Gastroesophageal sphincter (tissue), 4 donors: Measurements from ENCODE around the gene CDC5L. TPM values are rescaled to one million over a fixed set of nuclear protein-coding genes. Genes with fewer than 3 reads are reported as not detected.

Source experiments
- ATAC-seq: fragments of 150-250 bp; one replicate; pipeline ENCODE4 v1.9.1; 2016; ENCODE audit warnings: mild to moderate bottlenecking, moderate library complexity
- H3K27ac ChIP-seq, 4 donors: fragments of 200-600 bp; sonication (generic) in 3 of 4; 1 replicate in 3 of 4; 2 replicates in 1 of 4; pipeline ENCODE4 v1.5.1; 2016 to 2019
- H3K27me3 ChIP-seq: fragments of 200-600 bp; sonication (generic); one replicate; pipeline ENCODE4 v1.5.1; 2019
- H3K36me3 ChIP-seq, 2 donors: fragments of 200-600 bp; sonication (generic); one replicate each; pipeline ENCODE4 v1.5.1; 2019; ENCODE audit warnings: control low read depth in 1 of 2
- H3K4me1 ChIP-seq, 3 donors: fragments of 200-600 bp; sonication (generic); 1 replicate in 2 of 3; 2 replicates in 1 of 3; pipeline ENCODE4 v1.5.1; 2016 to 2019; ENCODE audit warnings: control low read depth in 2 of 3
- H3K4me3 ChIP-seq, 2 donors: fragments of 200-600 bp; sonication (generic); one replicate each; pipeline ENCODE4 v1.5.1; 2019; ENCODE audit warnings: mild to moderate bottlenecking in 1 of 2, moderate library complexity in 1 of 2
- H3K9me3 ChIP-seq, 3 donors: fragments of 200-600 bp; sonication (generic); one replicate each; pipeline ENCODE4 v1.5.1; 2017 to 2019; ENCODE audit warnings: control low read depth in 2 of 3
- CTCF ChIP-seq, 4 experiments: fragments of 200-600 bp in 2 of 4; fragments of 450-650 bp in 2 of 4; sonication (generic) in 1 of 4; IDR thresholded peaks; one replicate each; pipeline ENCODE4 v1.5.1; 2017 to 2019; ENCODE audit warnings: antibody characterized with exemption in 4 of 4, mild to moderate bottlenecking in 2 of 4, moderate library complexity in 2 of 4
- EP300 ChIP-seq: sonication (generic); formaldehyde crosslinking; IDR thresholded peaks from one replicate; pipeline ENCODE4 v1.6.1; 2017; ENCODE audit warnings: antibody characterized with exemption, mild to moderate bottlenecking
- POLR2A ChIP-seq, 2 donors: fragments of 450-650 bp; IDR thresholded peaks; one replicate each; pipeline ENCODE4 v1.6.1; 2017; ENCODE audit warnings: antibody characterized with exemption in 2 of 2, mild to moderate bottlenecking in 2 of 2, moderate library complexity in 1 of 2
- POLR2AphosphoS5 ChIP-seq: sonication (generic); formaldehyde crosslinking; IDR thresholded peaks from one replicate; pipeline ENCODE4 v1.6.1; 2017; ENCODE audit warnings: antibody characterized with exemption
- WGBS, 2 donors: methylation state at CpG; one replicate each; pipeline ENCODE4 v1.1.5; 2018; ENCODE audit warnings: low coverage in 1 of 2; 5-methylcytosine and 5-hydroxymethylcytosine counted together
- total RNA-seq, 4 donors: library from RNA; depleted of rRNA; stranded (reverse); fragments of >200 nt; gene quantifications; one replicate each; pipeline ENCODE4 v1.1.0, GENCODE V29; 2016

Gene CDC5L
- total RNA-seq, 4 donors from 2014 or later, result 23.3 to 32.1 (median 28.5) TPM

- no peak overlapping the region for H3K27ac ChIP-seq
- ATAC-seq, result no peak
- no peaks in the 10 kb centered on the region for H3K4me1 ChIP-seq
- H3K4me3 ChIP-seq, result no peak overlapping the region
- 67 to 80% methylated on average over 1 of the region's 1 CpG for whole genome bisulfite sequencing, 2 donors
- no peaks in the 10 kb centered on the region for H3K36me3 ChIP-seq
- TF ChIP-seq POLR2AphosphoS5, result no peak
- TF ChIP-seq POLR2A (IDR thresholded peaks at IDR 0.05), result no peak
- no peaks in the 10 kb centered on the region for H3K9me3 ChIP-seq
- H3K27me3 ChIP-seq, result no peaks in the 10 kb centered on the region
Measured at GRCh38 chr6:44356487-44356886, 31.0 kb upstream of the CDC5L start.

GRCh38 chr6:44359973-44360372, 27.5 kb upstream of the CDC5L start:
- no peaks in the 10 kb centered on the region for H3K4me1 ChIP-seq
- TF ChIP-seq POLR2A (IDR thresholded peaks at IDR 0.05) (no peak), EP300 (no peak)
- H3K9me3 ChIP-seq, result no peaks in the 10 kb centered on the region
- H3K36me3 ChIP-seq, result no peaks in the 10 kb centered on the region
- H3K27me3 ChIP-seq, result peaks cover 3% of the 10 kb centered on the region
- H3K27ac ChIP-seq, result no peak overlapping the region
- WGBS, 2 donors, result 68 to 91% methylated on average over 2 to 3 of the region's 3 CpGs
- no peak for ATAC-seq
- H3K4me3 ChIP-seq, result no peak overlapping the region

- ATAC-seq, result no peak
- Histone ChIP-seq H3K9me3 (no peaks in the 10 kb centered on the region), H3K27me3 (peaks cover 3% of the 10 kb centered on the region), H3K27ac (no peak overlapping the region), H3K36me3 (no peaks in the 10 kb centered on the region), H3K4me1 (no peaks in the 10 kb centered on the region), H3K4me3 (no peak overlapping the region)
- 67 to 74% methylated on average over 4 to 6 of the region's 6 CpGs for WGBS, 2 donors
- TF ChIP-seq CTCF (IDR thresholded peaks at IDR 0.05) (no peak), EP300 (no peak), POLR2AphosphoS5 (no peak), POLR2A (IDR thresholded peaks at IDR 0.05) (no peak)
Measured at GRCh38 chr6:44361947-44362346, 25.6 kb upstream of the CDC5L start.

GRCh38 chr6:44363377-44363926, 24.1 kb upstream of the CDC5L start:
- H3K9me3 ChIP-seq, result no peaks in the 10 kb centered on the region
- H3K27ac ChIP-seq, result no peak overlapping the region
- H3K4me1 ChIP-seq, result no peaks in the 10 kb centered on the region
- H3K4me3 ChIP-seq, result no peak overlapping the region
- 90 to 98% methylated on average over 2 to 3 of the region's 3 CpGs for WGBS, 2 donors
- peaks cover 3% of the 10 kb centered on the region for H3K27me3 ChIP-seq
- no peaks in the 10 kb centered on the region for H3K36me3 ChIP-seq
- no peak for TF ChIP-seq POLR2AphosphoS5
- no peak for TF ChIP-seq EP300
- no peak for TF ChIP-seq CTCF (IDR thresholded peaks at IDR 0.05)
- no peak for TF ChIP-seq POLR2A (IDR thresholded peaks at IDR 0.05)
- no peak for ATAC-seq

GRCh38 chr6:44366781-44367180, 20.7 kb upstream of the CDC5L start:
- 86 to 87% methylated on average over 1 to 3 of the region's 3 CpGs for WGBS, 2 donors

More at GRCh38 chr6:44366781-44367180, 20.7 kb upstream of the CDC5L start:
- Histone ChIP-seq H3K4me3 (no peak overlapping the region), H3K9me3 (no peaks in the 10 kb centered on the region), H3K36me3 (no peaks in the 10 kb centered on the region), H3K27ac (no peak overlapping the region), H3K4me1 (no peaks in the 10 kb centered on the region), H3K27me3 (peaks cover 3% of the 10 kb centered on the region)
- TF ChIP-seq POLR2A (IDR thresholded peaks at IDR 0.05) (no peak), POLR2AphosphoS5 (no peak), EP300 (no peak), CTCF (IDR thresholded peaks at IDR 0.05) (no peak)
- ATAC-seq, result no peak
